ENCODE data around the gene CACTIN. TPM values are rescaled to one million over a fixed set of nuclear protein-coding genes. Genes with fewer than 3 reads are reported as not detected.

Gene CACTIN
- total RNA-seq, 1 experiment from 2014 or later, result 18.6 TPM

- Histone ChIP-seq H3F3A (ENCODE audit: insufficient read depth, low read depth) (no peaks in the 10 kb centered on the region), H3K79me2 (ENCODE audit: low read depth) (no peaks in the 10 kb centered on the region), H3K27ac (no peak overlapping the region), H3K9me2 (ENCODE audit: insufficient read depth) (no peaks in the 10 kb centered on the region), H3K36me3 (ENCODE audit: low read depth) (no peaks in the 10 kb centered on the region), H3K27me3 (ENCODE audit: insufficient read depth, low read depth) (no peaks in the 10 kb centered on the region), H3K4me2 (no peak overlapping the region), H3K9me3 (ENCODE audit: insufficient read depth, low read depth) (no peaks in the 10 kb centered on the region), H3K4me3 (no peak overlapping the region), H3K4me1 (replicated peaks; ENCODE audit: insufficient read depth) (no peaks in the 10 kb centered on the region), H4K20me1 (ENCODE audit: insufficient read depth) (no peaks in the 10 kb centered on the region), H2AFZ (no peak overlapping the region)
- ChIA-PET CTCF (no interaction called here), POLR2A (ENCODE audit: unreplicated experiment) (interaction anchor here (0.7 kb wide), 1 partner anchor 23 kb away, joined by 3 read pairs; no protein-coding TSS in a partner anchor)
- intact Hi-C loops (cut with micrococcal nuclease; ENCODE audit: unreplicated experiment), result no loop called here
- no TSS peak for BruUV-seq (replicated peaks)
- DNase-seq, result peak in 1 of 2 experiments; percentile 34
- no peak for TF ChIP-seq CTCF (conservative IDR thresholded peaks at IDR 0.05)
- TF ChIP-seq EZH2 (IDR thresholded peaks at IDR 0.05; ENCODE audit: low read depth), result no peak
These were observed 28.9 kb upstream of the CACTIN start for GRCh38 chr19:3655402-3656072.

- intact Hi-C loops (cut with micrococcal nuclease; ENCODE audit: unreplicated experiment), result no loop called here
- Histone ChIP-seq H3K27me3 (ENCODE audit: insufficient read depth, low read depth) (no peaks in the 10 kb centered on the region), H4K20me1 (ENCODE audit: insufficient read depth) (no peaks in the 10 kb centered on the region), H3K27ac (no peak overlapping the region), H3K79me2 (ENCODE audit: low read depth) (no peaks in the 10 kb centered on the region), H3K9me2 (ENCODE audit: insufficient read depth) (no peaks in the 10 kb centered on the region), H3K4me2 (no peak overlapping the region), H3K4me1 (replicated peaks; ENCODE audit: insufficient read depth) (no peaks in the 10 kb centered on the region), H3F3A (ENCODE audit: insufficient read depth, low read depth) (no peaks in the 10 kb centered on the region), H2AFZ (no peak overlapping the region), H3K36me3 (ENCODE audit: low read depth) (no peaks in the 10 kb centered on the region), H3K4me3 (no peak overlapping the region), H3K9me3 (ENCODE audit: insufficient read depth, low read depth) (no peaks in the 10 kb centered on the region)
- no TSS peak for BruUV-seq (replicated peaks)
- no peak for DNase-seq
- TF ChIP-seq CTCF (conservative IDR thresholded peaks at IDR 0.05) (peak; percentile 37; the same call in 1 of the 2 replicates), EZH2 (IDR thresholded peaks at IDR 0.05; ENCODE audit: low read depth) (no peak)
- POLR2A ChIA-PET (ENCODE audit: unreplicated experiment), result no interaction called here
- CTCF ChIA-PET, result no interaction called here
These were observed 27.4 kb upstream of the CACTIN start for GRCh38 chr19:3653865-3654513.

GRCh38 chr19:3653081-3653795 is 26.6 kb upstream of the CACTIN start:
- H3K4me3 ChIP-seq, result no peak overlapping the region
- H2AFZ ChIP-seq, result no peak overlapping the region
- H3K27me3 ChIP-seq (ENCODE audit: insufficient read depth, low read depth), result no peaks in the 10 kb centered on the region
- H3F3A ChIP-seq (ENCODE audit: insufficient read depth, low read depth), result no peaks in the 10 kb centered on the region
- H3K27ac ChIP-seq, result no peak overlapping the region
- no peaks in the 10 kb centered on the region for H3K4me1 ChIP-seq (replicated peaks; ENCODE audit: insufficient read depth)
- CTCF ChIA-PET, result no interaction called here
- no peaks in the 10 kb centered on the region for H3K9me2 ChIP-seq (ENCODE audit: insufficient read depth)
- BruUV-seq (replicated peaks), result no TSS peak
- POLR2A ChIA-PET (ENCODE audit: unreplicated experiment), result no interaction called here
- DNase-seq, result no peak
- no peaks in the 10 kb centered on the region for H3K36me3 ChIP-seq (ENCODE audit: low read depth)
- intact Hi-C loops (cut with micrococcal nuclease; ENCODE audit: unreplicated experiment), result no loop called here
- TF ChIP-seq CTCF (conservative IDR thresholded peaks at IDR 0.05), result no peak
- no peak for TF ChIP-seq EZH2 (IDR thresholded peaks at IDR 0.05; ENCODE audit: low read depth)
- H3K4me2 ChIP-seq, result no peak overlapping the region
- H3K9me3 ChIP-seq (ENCODE audit: insufficient read depth, low read depth), result no peaks in the 10 kb centered on the region
- H4K20me1 ChIP-seq (ENCODE audit: insufficient read depth), result no peaks in the 10 kb centered on the region
- no peaks in the 10 kb centered on the region for H3K79me2 ChIP-seq (ENCODE audit: low read depth)
